Activated T-cell treated with anti-CD3 and anti-CD28 coated beads for 24 hours (primary cell): Measurements from ENCODE around the gene RLF.

Source experiments
- DNase-seq: peaks from one replicate; pipeline ENCODE4 v3.0.0-alpha.2; 2020; ENCODE audit warnings: low read depth

The RLF gene

GRCh38 chr1:40161125-40161887, at the start of gene RLF:
RLF (plus strand) TSS chr1:40161387; CDS start chr1:40161400, 13 bp downstream.
- peak; percentile 92 for DNase-seq

- no peak for DNase-seq
Measured at GRCh38 chr1:40114400-40114799, 46.8 kb upstream of the RLF start.

- no peak for DNase-seq
Measured at GRCh38 chr1:40120128-40120527, 41.1 kb upstream of the RLF start.

GRCh38 chr1:40122855-40123254, 38.3 kb upstream of the RLF start:
- no peak for DNase-seq

- no peak for DNase-seq
Measured at GRCh38 chr1:40130892-40131291, 30.3 kb upstream of the RLF start.

- DNase-seq = no peak
Measured at GRCh38 chr1:40132383-40133311, 28.5 kb upstream of the RLF start.

- DNase-seq = no peak
Measured at GRCh38 chr1:40133312-40133665, 27.9 kb upstream of the RLF start.

- no peak for DNase-seq
Measured at GRCh38 chr1:40133839-40134238, 27.3 kb upstream of the RLF start.

- no peak for DNase-seq
Measured at GRCh38 chr1:40140211-40140973, 20.8 kb upstream of the RLF start.

- no peak for DNase-seq
Measured at GRCh38 chr1:40141878-40142535, 19.2 kb upstream of the RLF start.

GRCh38 chr1:40143891-40144575, 17.2 kb upstream of the RLF start:
- peak; percentile 46 for DNase-seq

- DNase-seq = no peak
Measured at GRCh38 chr1:40151457-40152079, 9.6 kb upstream of the RLF start.

- no peak for DNase-seq
Measured at GRCh38 chr1:40153073-40153770, 8.0 kb upstream of the RLF start.

GRCh38 chr1:40155135-40155534, 6.1 kb upstream of the RLF start:
- DNase-seq = no peak

- no peak for DNase-seq
Measured at GRCh38 chr1:40155910-40156309, 5.3 kb upstream of the RLF start.

GRCh38 chr1:40160806-40161124, 422 bp upstream of the RLF start:
- DNase-seq = no peak

- DNase-seq = no peak
Measured at GRCh38 chr1:40161888-40162397, 756 bp downstream of the RLF start.

GRCh38 chr1:40162753-40163441, 1.7 kb downstream of the RLF start:
- no peak for DNase-seq

GRCh38 chr1:40167317-40167716, 6.1 kb downstream of the RLF start:
- DNase-seq = no peak

GRCh38 chr1:40171036-40171435, 9.8 kb downstream of the RLF start:
- DNase-seq = no peak
